HL-60/S4 treated with phorbol 12-myristate 13-acetate at 8.2 ng/mL for 4 days and 3 days (cell line): ENCODE results near the gene LMTK2.

Experiments
- in situ Hi-C: fragments of 300-500 bp; cut with MboI; formaldehyde crosslinking; loops from 2 replicates; pipeline ENCODE4 v1.15.0; 2022; ENCODE audit warnings: low sequenced_read_pairs

Gene LMTK2

GRCh38 chr7:98200364-98200763, 93.7 kb downstream of the LMTK2 start:
- in situ Hi-C loops: no loop called here

- in situ Hi-C loops: no loop called here
Measured at GRCh38 chr7:98202367-98203195, 95.9 kb downstream of the LMTK2 start.

GRCh38 chr7:98203261-98203963, 96.8 kb downstream of the LMTK2 start:
- in situ Hi-C loops: no loop called here

- in situ Hi-C loops: no loop called here
Measured at GRCh38 chr7:98203964-98204605, 97.4 kb downstream of the LMTK2 start.

- in situ Hi-C loops: no loop called here
Measured at GRCh38 chr7:98204670-98205069, 98.0 kb downstream of the LMTK2 start.

- in situ Hi-C loops: no loop called here
Measured at GRCh38 chr7:98205162-98205845, 98.6 kb downstream of the LMTK2 start.

- in situ Hi-C loops: no loop called here
Measured at GRCh38 chr7:98206451-98207330, 100.0 kb downstream of the LMTK2 start.

GRCh38 chr7:98209166-98209920, 102.7 kb downstream of the LMTK2 start:
- in situ Hi-C loops: no loop called here

- in situ Hi-C loops: no loop called here
Measured at GRCh38 chr7:98210513-98211220, 104.0 kb downstream of the LMTK2 start.

- in situ Hi-C loops: no loop called here
Measured at GRCh38 chr7:98211221-98211675, 104.6 kb downstream of the LMTK2 start, which contains the start of gene BHLHA15. TSS of gene BHLHA15 (plus strand) at chr7:98211439. CDS start at chr7:98212310, 871 bp downstream.

GRCh38 chr7:98211676-98212531, 105.2 kb downstream of the LMTK2 start:
- in situ Hi-C loops: no loop called here

GRCh38 chr7:98212532-98213041, 105.9 kb downstream of the LMTK2 start:
- in situ Hi-C loops: no loop called here

GRCh38 chr7:98213296-98213887, 106.7 kb downstream of the LMTK2 start:
- in situ Hi-C loops: no loop called here

GRCh38 chr7:98213888-98214810, 107.5 kb downstream of the LMTK2 start:
- in situ Hi-C loops: no loop called here

- in situ Hi-C loops: no loop called here
Measured at GRCh38 chr7:98214811-98215321, 108.2 kb downstream of the LMTK2 start.
